Subcutaneous abdominal adipose tissue (tissue), 5 donors: ENCODE data around the gene ESF1.
"Not testable (repeated sequence)": the region's sequence is repeated elsewhere in the genome, so short reads cannot be mapped to it uniquely, and the experiment has no call there.

Source experiments
- H3K27ac ChIP-seq: one replicate; pipeline ENCODE4 v1.7.0; 2013; ENCODE audit warnings: low read depth, mild to moderate bottlenecking, inconsistent platforms, low read length, moderate library complexity
- H3K27me3 ChIP-seq, 5 donors: one replicate each; pipeline ENCODE4 v1.7.0; 2013; ENCODE audit warnings: low read length in 5 of 5, inconsistent platforms in 1 of 5; ENCODE audit not compliant: control insufficient read depth in 5 of 5, insufficient read depth in 4 of 5
- H3K36me3 ChIP-seq, 5 donors: one replicate each; pipeline ENCODE4 v1.7.0; 2013; ENCODE audit warnings: low read length in 5 of 5; ENCODE audit not compliant: control insufficient read depth in 5 of 5, insufficient read depth in 5 of 5
- H3K4me1 ChIP-seq, 5 donors: one replicate each; pipeline ENCODE4 v1.7.0; 2013; ENCODE audit warnings: low read length in 5 of 5, mild to moderate bottlenecking in 3 of 5, moderate library complexity in 1 of 5; ENCODE audit not compliant: control insufficient read depth in 5 of 5, insufficient read depth in 5 of 5
- H3K4me3 ChIP-seq, 5 donors: one replicate each; pipeline ENCODE4 v1.7.0; 2013; ENCODE audit warnings: low read length in 5 of 5, low read depth in 1 of 5
- H3K9ac ChIP-seq, 5 donors: one replicate each; pipeline ENCODE4 v1.7.0; 2013; ENCODE audit warnings: low read length in 5 of 5, mild to moderate bottlenecking in 4 of 5, moderate library complexity in 3 of 5
- H3K9me3 ChIP-seq, 5 donors: one replicate each; pipeline ENCODE4 v1.7.0; 2013; ENCODE audit warnings: low read length in 5 of 5; ENCODE audit not compliant: control insufficient read depth in 5 of 5
- donor health status: healthy.
- donor health status: healthy.
- donor health status: healthy.
- donor health status: healthy.
- donor health status: healthy.

ESF1 gene

DNA sequence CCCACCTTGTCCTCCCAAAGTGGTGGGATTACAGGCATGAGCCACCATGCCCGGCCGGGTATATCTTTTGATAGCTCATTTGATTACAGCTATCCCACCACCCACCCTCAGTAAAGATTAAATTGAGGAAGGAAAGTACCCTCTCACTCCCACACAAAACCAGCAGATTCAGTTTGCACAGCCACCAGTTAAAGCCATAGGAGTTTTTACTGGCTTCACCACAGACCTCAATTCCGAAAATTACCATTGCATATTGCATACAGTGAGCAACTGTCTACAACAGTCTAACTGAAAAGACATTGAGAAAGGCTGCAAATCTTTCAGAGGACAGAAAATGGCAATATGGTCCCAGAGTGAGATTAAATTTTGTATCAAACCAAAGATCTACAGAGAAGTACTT is 34.9 kb downstream of the ESF1 start:
- H3K4me1 ChIP-seq = no peaks in the 10 kb centered on the region
- H3K27me3 ChIP-seq = no peaks in the 10 kb centered on the region
- no peak overlapping the region for H3K27ac ChIP-seq
- no peak overlapping the region for H3K4me3 ChIP-seq
- H3K9me3 ChIP-seq = no peaks in the 10 kb centered on the region
- H3K36me3 ChIP-seq = peaks cover 8 to 26% (median 16%) of the 10 kb centered on the region in 5 donors
- H3K9ac ChIP-seq = no peak overlapping the region

GRCh38 chr20:13745784-13746183 is 38.9 kb downstream of the ESF1 start:
- no peak overlapping the region for H3K27ac ChIP-seq

GRCh38 chr20:13744352-13744751 is 40.4 kb downstream of the ESF1 start:
- Histone ChIP-seq H3K4me1 (peaks cover 0 to 6% (median 0%) of the 10 kb centered on the region in 5 donors), H3K9me3 (peaks cover 2 to 11% (median 8%) of the 10 kb centered on the region in 5 donors), H3K27me3 (no peaks in the 10 kb centered on the region), H3K9ac (no peak overlapping the region), H3K36me3 (peaks cover 2 to 31% (median 16%) of the 10 kb centered on the region in 5 donors), H3K4me3 (no peak overlapping the region), H3K27ac (no peak overlapping the region)

More at GRCh38 chr20:13745784-13746183, 38.9 kb downstream of the ESF1 start:
- no peaks in the 10 kb centered on the region for H3K4me1 ChIP-seq
- no peak overlapping the region for H3K9ac ChIP-seq
- peaks cover 8 to 28% (median 15%) of the 10 kb centered on the region in 5 donors for H3K36me3 ChIP-seq
- no peaks in the 10 kb centered on the region for H3K27me3 ChIP-seq
- H3K4me3 ChIP-seq = no peak overlapping the region
- peaks cover 2 to 9% (median 2%) of the 10 kb centered on the region in 5 donors for H3K9me3 ChIP-seq

DNA sequence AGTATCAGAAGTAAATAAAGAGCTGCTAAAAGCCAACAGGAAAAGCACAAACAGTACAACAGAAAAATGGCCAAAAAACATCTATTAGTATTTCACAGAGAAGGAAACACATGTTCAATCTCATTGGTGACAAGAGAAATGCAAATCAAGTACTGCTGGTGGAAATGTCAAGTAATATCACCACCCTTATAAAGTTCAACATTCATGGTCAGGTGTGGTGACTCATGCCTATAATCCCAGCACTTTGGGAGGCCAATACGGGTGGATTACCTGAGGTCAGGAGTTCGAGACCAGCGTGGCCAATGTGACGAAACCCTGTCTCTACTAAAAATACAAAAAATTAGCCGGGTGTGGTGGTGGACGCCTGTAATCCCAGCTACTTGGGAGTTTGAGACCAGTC is 42.8 kb downstream of the ESF1 start:
- no peak overlapping the region for H3K9ac ChIP-seq
- H3K27ac ChIP-seq = no peak overlapping the region
- H3K4me1 ChIP-seq = peaks cover 0 to 14% (median 7%) of the 10 kb centered on the region in 5 donors
- H3K36me3 ChIP-seq = peaks cover 2 to 26% (median 12%) of the 10 kb centered on the region in 5 donors
- H3K27me3 ChIP-seq = no peaks in the 10 kb centered on the region
- H3K9me3 ChIP-seq = peaks cover 2 to 11% (median 8%) of the 10 kb centered on the region in 5 donors
- H3K4me3 ChIP-seq = no peak overlapping the region

DNA sequence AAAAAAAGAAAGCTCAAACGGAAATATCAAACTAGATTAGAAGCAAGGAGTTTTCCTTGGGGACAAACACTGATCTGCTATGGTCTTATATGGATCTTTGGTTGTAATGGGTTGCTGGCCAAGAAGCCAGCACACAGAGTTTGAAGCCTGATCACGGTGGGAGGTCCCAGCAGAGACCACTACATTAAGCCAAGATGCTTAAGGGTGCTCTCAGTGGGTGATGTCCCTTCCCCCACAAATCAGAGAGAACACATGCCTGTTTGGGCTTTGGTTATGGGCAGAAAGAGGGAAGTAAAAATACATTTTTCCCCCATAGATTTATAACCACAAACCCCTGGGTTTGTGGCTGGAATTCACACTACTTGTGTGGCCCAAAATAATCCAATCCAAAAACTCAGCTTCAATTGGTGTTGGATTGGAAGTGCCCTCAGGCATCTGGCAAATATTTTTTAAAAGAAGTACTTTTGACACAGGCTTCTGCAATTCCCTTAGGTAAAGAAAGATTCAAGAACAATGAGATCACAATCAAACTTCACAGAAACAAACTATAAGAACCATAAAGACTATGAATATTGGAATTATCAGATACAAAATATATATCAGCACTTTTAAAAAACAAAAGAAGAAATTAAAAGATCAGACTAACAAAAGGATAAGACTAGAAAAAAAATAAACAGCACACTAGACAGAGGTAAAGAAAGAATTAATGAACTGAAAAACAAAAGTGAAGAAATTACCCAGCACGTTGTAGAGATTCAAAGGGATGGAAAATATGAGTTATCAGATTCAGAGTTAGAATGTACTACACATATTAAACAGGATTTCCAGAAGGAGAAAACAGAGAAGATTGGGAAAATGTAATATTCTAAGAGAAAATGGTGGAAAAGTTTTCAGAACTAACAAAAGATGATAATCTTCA is 44.7 kb downstream of the ESF1 start:
- Histone ChIP-seq H3K4me3 (no peak overlapping the region), H3K9me3 (peaks cover 2 to 11% (median 8%) of the 10 kb centered on the region in 5 donors), H3K36me3 (peaks cover 2 to 24% (median 12%) of the 10 kb centered on the region in 5 donors), H3K27ac (no peak overlapping the region), H3K27me3 (no peaks in the 10 kb centered on the region), H3K4me1 (peaks cover 0 to 17% (median 12%) of the 10 kb centered on the region in 5 donors), H3K9ac (no peak overlapping the region)

- Histone ChIP-seq H3K9me3 (peaks cover 2 to 11% (median 8%) of the 10 kb centered on the region in 5 donors), H3K4me1 (peaks cover 0 to 17% (median 12%) of the 10 kb centered on the region in 5 donors), H3K36me3 (peaks cover 6 to 28% (median 15%) of the 10 kb centered on the region in 5 donors)
- not testable (repeated sequence) for H3K4me3 ChIP-seq, H3K27ac ChIP-seq, H3K9ac ChIP-seq, H3K27me3 ChIP-seq
Observed at GRCh38 chr20:13738187-13738586, 46.5 kb downstream of the ESF1 start.

DNA sequence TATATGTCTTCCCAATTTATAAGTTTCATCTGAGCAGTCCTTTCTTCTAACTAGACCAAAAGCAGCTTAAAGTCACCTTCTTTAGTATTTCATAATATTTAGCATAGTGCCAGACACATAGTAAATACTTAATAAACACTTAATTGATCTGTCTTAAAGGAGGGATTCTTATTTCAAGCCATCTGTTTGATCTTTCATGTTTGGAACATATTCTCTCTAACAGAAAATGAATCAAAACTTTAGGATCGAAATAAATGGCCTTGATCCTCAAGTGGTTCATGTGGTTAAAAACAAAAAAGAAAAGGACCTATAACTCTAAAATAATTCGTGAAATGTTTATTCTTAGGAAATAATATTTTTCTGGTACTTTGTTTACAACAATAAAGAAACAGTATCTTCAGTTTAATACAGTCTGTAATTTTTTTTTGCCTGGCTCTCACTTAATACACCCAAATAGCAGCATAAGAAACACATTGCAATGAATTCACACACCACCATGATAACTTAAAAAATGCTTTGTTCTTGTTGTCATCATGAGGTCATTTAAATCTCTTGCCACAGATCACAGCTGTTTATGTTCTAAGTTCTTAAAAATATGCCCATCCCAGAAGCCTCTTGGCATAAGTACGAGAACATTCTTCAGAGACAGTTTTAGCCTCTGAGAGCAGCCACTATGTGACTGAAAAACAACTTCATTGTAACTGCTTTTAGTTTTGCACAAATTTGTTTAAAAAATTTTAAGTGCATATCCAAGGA is 48.1 kb downstream of the ESF1 start:
- no peak overlapping the region for H3K4me3 ChIP-seq
- H3K4me1 ChIP-seq = peaks cover 0 to 17% (median 12%) of the 10 kb centered on the region in 5 donors
- peaks cover 0 to 10% (median 8%) of the 10 kb centered on the region in 5 donors for H3K9me3 ChIP-seq
- H3K27ac ChIP-seq = no peak overlapping the region
- H3K27me3 ChIP-seq = no peaks in the 10 kb centered on the region
- H3K9ac ChIP-seq = no peak overlapping the region
- H3K36me3 ChIP-seq = peaks cover 15 to 25% (median 24%) of the 10 kb centered on the region in 5 donors

GRCh38 chr20:13735826-13736225 is 48.9 kb downstream of the ESF1 start:
- no peak overlapping the region for H3K4me3 ChIP-seq
- H3K9me3 ChIP-seq = peaks cover 0 to 6% (median 3%) of the 10 kb centered on the region in 5 donors
- H3K36me3 ChIP-seq = peaks cover 17 to 26% (median 19%) of the 10 kb centered on the region in 5 donors
- no peak overlapping the region for H3K9ac ChIP-seq
- peaks cover 0 to 17% (median 12%) of the 10 kb centered on the region in 5 donors for H3K4me1 ChIP-seq
- H3K27me3 ChIP-seq = no peaks in the 10 kb centered on the region
- no peak overlapping the region for H3K27ac ChIP-seq

DNA sequence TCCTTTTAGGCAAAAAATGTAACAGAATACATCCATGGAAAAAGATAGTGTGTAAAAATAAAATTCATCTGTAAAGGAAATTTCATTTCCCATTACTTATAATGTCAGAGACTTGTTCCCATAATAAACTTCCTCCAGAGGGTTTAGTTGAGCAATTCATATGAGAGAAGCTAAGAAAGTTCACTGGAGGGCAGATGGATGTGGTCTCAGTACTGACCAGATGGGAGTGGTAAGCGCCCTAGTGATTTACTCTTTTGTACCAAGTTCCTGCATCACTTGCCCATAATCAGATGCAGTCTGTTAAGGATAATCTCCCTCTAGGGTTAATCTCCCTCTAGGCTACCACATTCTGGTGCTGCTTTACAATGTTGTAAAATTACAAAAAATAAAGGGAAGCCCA is 61.7 kb downstream of the ESF1 start:
- no peaks in the 10 kb centered on the region for H3K27me3 ChIP-seq
- no peak overlapping the region for H3K9ac ChIP-seq
- no peak overlapping the region for H3K27ac ChIP-seq
- H3K4me1 ChIP-seq = peaks cover 0 to 8% (median 0%) of the 10 kb centered on the region in 5 donors
- no peak overlapping the region for H3K4me3 ChIP-seq
- no peaks in the 10 kb centered on the region for H3K9me3 ChIP-seq
- H3K36me3 ChIP-seq = peaks cover 10 to 30% (median 15%) of the 10 kb centered on the region in 5 donors
